Fibroblast of lung (primary cell): ENCODE data around the gene MCTP1. TPM values are rescaled to one million over a fixed set of nuclear protein-coding genes. Genes with fewer than 3 reads are reported as not detected.

Source experiments
- DNase-seq, 2 donors: peaks; one replicate each; pipeline versions ENCODE4 v3.0.0 to v3.0.0-alpha.2; 2010; ENCODE audit warnings: low read depth in 2 of 2
- H2AFZ ChIP-seq: 2 replicates; pipeline ENCODE4 v1.5.1; 2012; ENCODE audit warnings: low read length, control low read depth, inconsistent platforms
- H3K27ac ChIP-seq: 2 replicates; pipeline ENCODE4 v1.5.1; 2011; ENCODE audit warnings: low read length, control low read depth; ENCODE audit not compliant: insufficient read depth
- H3K27me3 ChIP-seq: 2 replicates; pipeline ENCODE4 v1.5.1; 2011; ENCODE audit warnings: mild to moderate bottlenecking, low read length; ENCODE audit not compliant: control insufficient read depth, insufficient read depth
- H3K36me3 ChIP-seq: 2 replicates; pipeline ENCODE4 v1.5.1; 2011; ENCODE audit warnings: low read length; ENCODE audit not compliant: control insufficient read depth, insufficient read depth
- H3K4me1 ChIP-seq: 2 replicates; pipeline ENCODE4 v1.5.1; 2011; ENCODE audit warnings: low read length; ENCODE audit not compliant: control insufficient read depth, insufficient read depth; ENCODE audit errors: extremely low read depth
- H3K4me2 ChIP-seq: 2 replicates; pipeline ENCODE4 v1.5.1; 2011; ENCODE audit warnings: low read length, control low read depth; ENCODE audit not compliant: insufficient read depth; ENCODE audit errors: extremely low read depth
- H3K4me3 ChIP-seq, 4 experiments: fragments of 200-600 bp in 1 of 4; sonication (generic) in 1 of 4; replicated peaks in 1 of 4; 2 replicates each; pipeline ENCODE4 v1.5.1; 2011 to 2016; ENCODE audit warnings: low read length in 4 of 4, low read depth in 3 of 4, mild to moderate bottlenecking in 3 of 4, control low read depth in 2 of 4, inconsistent platforms in 1 of 4, mixed read lengths in 1 of 4; ENCODE audit not compliant: insufficient read depth in 1 of 4; ENCODE audit errors: control extremely low read depth in 1 of 4
- H3K79me2 ChIP-seq: 2 replicates; pipeline ENCODE4 v1.5.1; 2012; ENCODE audit warnings: mild to moderate bottlenecking, low read length, inconsistent platforms; ENCODE audit not compliant: control insufficient read depth, insufficient read depth
- H3K9ac ChIP-seq: 2 replicates; pipeline ENCODE4 v1.5.1; 2011; ENCODE audit warnings: mild to moderate bottlenecking, low read length, control low read depth; ENCODE audit not compliant: insufficient read depth
- H3K9me3 ChIP-seq: 2 replicates; pipeline ENCODE4 v1.5.1; 2012; ENCODE audit warnings: low read depth, low read length; ENCODE audit not compliant: control insufficient read depth, insufficient read depth
- H4K20me1 ChIP-seq: 2 replicates; pipeline ENCODE4 v1.5.1; 2011; ENCODE audit warnings: low read length; ENCODE audit not compliant: control insufficient read depth, insufficient read depth; ENCODE audit errors: extremely low read depth
- EZH2 ChIP-seq: IDR thresholded peaks from 2 replicates; pipeline ENCODE4 v1.5.1; 2012; ENCODE audit warnings: low read length, control low read depth, mild to moderate bottlenecking; ENCODE audit errors: missing control alignments
- polyA plus RNA-seq, 2 donors: library from polyadenylated mRNA; depleted of rRNA in 1 of 2; stranded (reverse) in 1 of 2; unstranded in 1 of 2; fragments of >200 nt; gene quantifications; 2 replicates each; pipeline ENCODE4 v1.2.1, GENCODE V29; 2011 to 2012; ENCODE audit warnings: missing spikeins in 1 of 2
- total RNA-seq: library from RNA; depleted of rRNA; stranded (reverse); fragments of >200 nt; gene quantifications from 2 replicates; pipeline ENCODE4 v1.2.1, GENCODE V29; 2014
- TF ChIP-seq, protein P1 (sequence below), 2 donors: IDR thresholded peaks in 1 of 2; conservative IDR thresholded peaks in 1 of 2; 1 replicate in 1 of 2; 2 replicates in 1 of 2; pipeline ENCODE4 v1.5.1; 2011 to 2012; ENCODE audit warnings: low read length in 2 of 2, control low read depth in 1 of 2, inconsistent platforms in 1 of 2, low read depth in 1 of 2, mild to moderate bottlenecking in 1 of 2

MCTP1 gene
- total and polyA plus RNA-seq, 2 donors (not counting 1 experiment from before 2014, with no cell fraction given) = 0.78 to 7.9 TPM

DNA sequence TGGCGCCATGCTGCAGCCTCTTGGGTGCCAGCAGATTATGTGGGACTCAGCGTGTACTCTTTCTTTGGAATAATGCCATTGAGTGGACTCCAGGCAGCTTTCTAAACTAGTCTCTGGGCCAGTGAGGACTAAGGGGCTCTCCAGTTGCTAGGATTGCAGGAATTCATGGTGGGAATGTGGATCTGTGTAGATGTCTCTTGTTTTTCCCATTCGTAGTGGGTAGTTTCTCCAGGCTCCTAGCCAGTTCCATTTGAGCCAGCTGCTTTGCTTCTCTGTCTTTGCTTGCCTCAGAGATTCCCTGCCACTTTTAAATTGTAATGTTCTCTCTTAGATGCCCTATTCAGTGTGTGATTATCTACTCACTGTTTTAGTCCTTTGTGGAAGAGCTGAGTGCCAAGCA, 623.8 kb downstream of the MCTP1 start:
- Histone ChIP-seq H4K20me1 (no peaks in the 10 kb centered on the region), H3K27me3 (no peaks in the 10 kb centered on the region), H3K4me2 (no peak overlapping the region), H3K27ac (no peak overlapping the region), H3K36me3 (no peaks in the 10 kb centered on the region), H3K9ac (no peak overlapping the region), H3K4me3 (no peak overlapping the region), H3K79me2 (peaks cover 2% of the 10 kb centered on the region), H3K4me1 (no peaks in the 10 kb centered on the region), H2AFZ (no peak overlapping the region), H3K9me3 (no peaks in the 10 kb centered on the region)
- TF ChIP-seq, protein P1, sequence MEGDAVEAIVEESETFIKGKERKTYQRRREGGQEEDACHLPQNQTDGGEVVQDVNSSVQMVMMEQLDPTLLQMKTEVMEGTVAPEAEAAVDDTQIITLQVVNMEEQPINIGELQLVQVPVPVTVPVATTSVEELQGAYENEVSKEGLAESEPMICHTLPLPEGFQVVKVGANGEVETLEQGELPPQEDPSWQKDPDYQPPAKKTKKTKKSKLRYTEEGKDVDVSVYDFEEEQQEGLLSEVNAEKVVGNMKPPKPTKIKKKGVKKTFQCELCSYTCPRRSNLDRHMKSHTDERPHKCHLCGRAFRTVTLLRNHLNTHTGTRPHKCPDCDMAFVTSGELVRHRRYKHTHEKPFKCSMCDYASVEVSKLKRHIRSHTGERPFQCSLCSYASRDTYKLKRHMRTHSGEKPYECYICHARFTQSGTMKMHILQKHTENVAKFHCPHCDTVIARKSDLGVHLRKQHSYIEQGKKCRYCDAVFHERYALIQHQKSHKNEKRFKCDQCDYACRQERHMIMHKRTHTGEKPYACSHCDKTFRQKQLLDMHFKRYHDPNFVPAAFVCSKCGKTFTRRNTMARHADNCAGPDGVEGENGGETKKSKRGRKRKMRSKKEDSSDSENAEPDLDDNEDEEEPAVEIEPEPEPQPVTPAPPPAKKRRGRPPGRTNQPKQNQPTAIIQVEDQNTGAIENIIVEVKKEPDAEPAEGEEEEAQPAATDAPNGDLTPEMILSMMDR (conservative IDR thresholded peaks at IDR 0.05 in 1 of 2, IDR thresholded peaks at IDR 0.05 in 1 of 2; ENCODE audit: low read depth in 1 of 2, low read length in 2 of 2) = no peak
- DNase-seq = no peak

DNA sequence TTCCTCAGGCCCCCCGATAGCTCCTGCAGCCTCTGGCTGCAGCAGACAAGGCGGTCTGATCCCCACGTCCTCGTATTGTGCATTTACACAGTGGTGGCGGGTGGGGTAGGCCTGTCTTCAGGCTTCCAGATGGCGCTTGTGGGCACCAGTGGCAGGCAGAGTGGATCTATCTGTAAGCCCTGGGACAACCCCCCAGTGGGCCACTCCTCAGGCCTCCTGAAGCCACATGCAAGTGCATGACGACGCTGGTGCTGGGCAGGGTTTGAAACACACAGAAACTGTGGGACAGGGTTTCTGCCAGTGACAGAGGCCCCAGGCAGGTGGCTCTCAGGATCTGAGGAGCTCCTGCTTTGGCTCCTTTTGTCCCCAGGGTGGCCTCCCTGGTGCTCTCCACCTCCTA, 624.4 kb downstream of the MCTP1 start:
- Histone ChIP-seq H3K27me3 (no peaks in the 10 kb centered on the region), H3K4me2 (no peak overlapping the region), H2AFZ (no peak overlapping the region), H4K20me1 (no peaks in the 10 kb centered on the region), H3K27ac (no peak overlapping the region), H3K36me3 (no peaks in the 10 kb centered on the region), H3K9me3 (no peaks in the 10 kb centered on the region), H3K79me2 (peaks cover 2% of the 10 kb centered on the region), H3K9ac (no peak overlapping the region), H3K4me3 (no peak overlapping the region), H3K4me1 (no peaks in the 10 kb centered on the region)
- TF ChIP-seq, protein P1 (conservative IDR thresholded peaks at IDR 0.05 in 1 of 2, IDR thresholded peaks at IDR 0.05 in 1 of 2; ENCODE audit: low read depth in 1 of 2, low read length in 2 of 2) = no peak
- TF ChIP-seq EZH2 = no peak
- no peak for DNase-seq

DNA sequence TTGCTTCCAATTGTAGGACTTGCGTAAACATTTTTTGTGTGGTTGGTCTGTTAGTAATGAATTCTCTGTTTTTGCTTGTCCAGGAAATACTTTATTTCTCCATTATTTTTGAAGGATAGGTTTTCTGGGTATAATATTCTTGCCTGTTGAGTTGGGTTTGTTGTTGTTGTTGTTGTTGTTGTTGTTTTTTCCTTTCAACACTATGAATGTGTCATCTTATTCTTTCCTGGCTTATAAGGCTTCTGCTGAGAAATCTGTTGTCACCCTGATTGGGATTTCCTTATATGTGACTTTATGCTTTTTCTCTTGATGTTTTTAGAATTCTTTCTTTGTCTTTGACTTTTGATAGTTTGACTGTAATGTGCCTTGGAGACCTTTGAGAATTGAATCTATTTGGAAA, 626.6 kb downstream of the MCTP1 start:
- TF ChIP-seq, protein P1 (conservative IDR thresholded peaks at IDR 0.05 in 1 of 2, IDR thresholded peaks at IDR 0.05 in 1 of 2; ENCODE audit: low read depth in 1 of 2, low read length in 2 of 2) = no peak
- Histone ChIP-seq H3K4me2 (no peak overlapping the region), H3K79me2 (peaks cover 2% of the 10 kb centered on the region)

More for the DNA sequence above, 626.6 kb downstream of the MCTP1 start:
- DNase-seq = no peak
- Histone ChIP-seq H3K9ac (no peak overlapping the region), H2AFZ (no peak overlapping the region), H3K27ac (no peak overlapping the region), H3K9me3 (no peaks in the 10 kb centered on the region), H3K4me1 (no peaks in the 10 kb centered on the region), H3K36me3 (no peaks in the 10 kb centered on the region), H3K27me3 (no peaks in the 10 kb centered on the region), H3K4me3 (no peak overlapping the region), H4K20me1 (no peaks in the 10 kb centered on the region)

Other genes with a start within 250 kb of the MCTP1 start
- not detected in 2 replicates for gene FAM81B, start 106.3 kb upstream of the MCTP1 start, total RNA-seq
- not detected in 2 replicates for gene FAM81B, start 106.3 kb upstream of the MCTP1 start, polyA plus RNA-seq